ENCODE results near the gene TGIF1.
A peak's percentile ranks its signal among the peaks of the same experiment; 100 is the strongest.

The TGIF1 gene

DNA sequence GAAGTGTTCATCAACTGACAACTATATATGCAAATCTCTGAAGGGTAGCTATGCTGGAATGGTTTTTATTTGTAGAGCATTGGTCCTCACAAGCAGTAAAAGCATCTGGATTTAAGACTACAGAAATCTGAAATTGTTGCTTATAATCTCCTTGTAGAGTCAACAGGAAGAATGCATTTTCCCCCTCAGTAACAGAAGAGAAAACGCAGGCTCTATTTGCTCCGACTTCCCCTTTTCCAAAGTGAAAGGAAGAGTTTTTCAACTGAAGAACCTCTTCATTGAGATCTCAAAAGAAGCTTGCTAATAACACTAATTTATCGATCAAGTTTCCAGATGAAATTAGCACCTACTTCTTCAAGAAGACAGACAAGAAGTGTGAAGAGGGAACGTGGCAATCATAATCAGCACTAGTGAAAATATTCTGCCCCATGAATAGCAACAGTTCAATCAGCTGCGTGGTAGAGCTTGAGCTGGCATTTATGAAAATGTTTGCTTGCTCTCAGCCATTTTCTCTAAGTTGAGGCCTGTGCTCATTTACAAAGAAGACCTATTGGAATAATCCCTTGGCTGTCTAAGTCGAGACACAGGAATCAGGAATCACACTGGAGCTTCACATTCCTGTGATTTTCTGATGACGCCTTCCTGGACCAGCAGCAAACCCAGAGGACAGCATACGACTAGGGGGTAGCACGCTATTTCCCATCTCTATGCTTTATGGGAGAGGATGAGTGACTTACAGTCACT, 43.7 kb downstream of the TGIF1 start:
- Histone ChIP-seq H3K27me3 (ENCODE audit: control insufficient read depth in 5 of 5, insufficient read depth in 4 of 5, low read length in 5 of 5) (peaks cover 0 to 4% (median 0%) of the 10 kb centered on the region in 5 donors), H3K36me3 (ENCODE audit: control insufficient read depth in 5 of 5, insufficient read depth in 5 of 5, low read length in 5 of 5) (no peaks in the 10 kb centered on the region), H3K4me3 (ENCODE audit: low read depth in 1 of 5, low read length in 5 of 5) (peak overlapping the region in 2 of 5 donors; percentile 33 to 35), H3K4me1 (ENCODE audit: control insufficient read depth in 5 of 5, insufficient read depth in 5 of 5, low read length in 5 of 5) (no peaks in the 10 kb centered on the region), H3K9ac (ENCODE audit: low read length in 5 of 5) (no peak overlapping the region), H3K27ac (ENCODE audit: low read depth, low read length) (no peak overlapping the region), H3K9me3 (ENCODE audit: control insufficient read depth in 5 of 5, low read length in 5 of 5) (no peaks in the 10 kb centered on the region)

DNA sequence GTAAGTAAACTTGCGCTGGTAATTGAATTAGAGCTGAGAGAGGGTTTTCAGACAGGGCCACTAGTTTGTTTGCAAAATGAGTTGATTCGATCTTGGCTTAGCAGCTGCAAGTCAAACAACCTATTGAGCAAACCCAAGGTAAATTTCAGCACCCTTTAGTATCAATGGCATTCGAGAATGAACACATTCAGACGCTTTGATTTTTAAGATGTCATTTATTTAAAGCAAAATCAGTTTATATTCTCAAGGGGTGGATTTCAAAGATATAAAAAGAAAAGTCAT, 44.2 kb downstream of the TGIF1 start:
- Histone ChIP-seq H3K9me3 (ENCODE audit: control insufficient read depth in 5 of 5, low read length in 5 of 5) (no peaks in the 10 kb centered on the region), H3K4me3 (ENCODE audit: low read depth in 1 of 5, low read length in 5 of 5) (no peak overlapping the region), H3K36me3 (ENCODE audit: control insufficient read depth in 5 of 5, insufficient read depth in 5 of 5, low read length in 5 of 5) (no peaks in the 10 kb centered on the region), H3K9ac (ENCODE audit: low read length in 5 of 5) (no peak overlapping the region), H3K27me3 (ENCODE audit: control insufficient read depth in 5 of 5, insufficient read depth in 4 of 5, low read length in 5 of 5) (peaks cover 0 to 4% (median 0%) of the 10 kb centered on the region in 5 donors), H3K27ac (ENCODE audit: low read depth, low read length) (no peak overlapping the region), H3K4me1 (ENCODE audit: control insufficient read depth in 5 of 5, insufficient read depth in 5 of 5, low read length in 5 of 5) (peaks cover 0 to 3% (median 1%) of the 10 kb centered on the region in 5 donors)

DNA sequence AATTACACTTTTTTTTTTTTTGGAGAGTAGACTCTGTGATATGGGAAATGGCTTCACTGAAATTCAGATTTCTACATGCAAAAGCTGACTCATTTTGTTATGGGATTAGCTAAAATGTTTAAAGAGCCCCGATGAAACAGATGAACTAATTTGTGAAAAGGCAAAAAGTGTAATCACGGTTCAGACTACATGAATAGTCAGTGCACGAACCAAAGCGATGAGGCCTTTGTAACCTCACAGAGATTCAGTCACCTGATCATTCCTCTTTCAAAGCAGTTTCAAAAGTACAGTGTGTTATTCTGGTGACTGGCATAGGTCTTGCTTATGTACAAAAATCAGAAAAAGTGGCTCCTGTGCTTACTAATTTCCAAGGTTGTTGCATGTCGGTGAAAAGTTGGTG, 44.6 kb downstream of the TGIF1 start:
- no peaks in the 10 kb centered on the region for H3K36me3 ChIP-seq (ENCODE audit: control insufficient read depth in 5 of 5, insufficient read depth in 5 of 5, low read length in 5 of 5)
- no peak overlapping the region for H3K4me3 ChIP-seq (ENCODE audit: low read depth in 1 of 5, low read length in 5 of 5)
- peaks cover 0 to 5% (median 4%) of the 10 kb centered on the region in 5 donors for H3K27me3 ChIP-seq (ENCODE audit: control insufficient read depth in 5 of 5, insufficient read depth in 4 of 5, low read length in 5 of 5)
- peaks cover 0 to 7% (median 4%) of the 10 kb centered on the region in 5 donors for H3K4me1 ChIP-seq (ENCODE audit: control insufficient read depth in 5 of 5, insufficient read depth in 5 of 5, low read length in 5 of 5)
- no peak overlapping the region for H3K9ac ChIP-seq (ENCODE audit: low read length in 5 of 5)
- H3K27ac ChIP-seq (ENCODE audit: low read depth, low read length), result no peak overlapping the region
- no peaks in the 10 kb centered on the region for H3K9me3 ChIP-seq (ENCODE audit: control insufficient read depth in 5 of 5, low read length in 5 of 5)

DNA sequence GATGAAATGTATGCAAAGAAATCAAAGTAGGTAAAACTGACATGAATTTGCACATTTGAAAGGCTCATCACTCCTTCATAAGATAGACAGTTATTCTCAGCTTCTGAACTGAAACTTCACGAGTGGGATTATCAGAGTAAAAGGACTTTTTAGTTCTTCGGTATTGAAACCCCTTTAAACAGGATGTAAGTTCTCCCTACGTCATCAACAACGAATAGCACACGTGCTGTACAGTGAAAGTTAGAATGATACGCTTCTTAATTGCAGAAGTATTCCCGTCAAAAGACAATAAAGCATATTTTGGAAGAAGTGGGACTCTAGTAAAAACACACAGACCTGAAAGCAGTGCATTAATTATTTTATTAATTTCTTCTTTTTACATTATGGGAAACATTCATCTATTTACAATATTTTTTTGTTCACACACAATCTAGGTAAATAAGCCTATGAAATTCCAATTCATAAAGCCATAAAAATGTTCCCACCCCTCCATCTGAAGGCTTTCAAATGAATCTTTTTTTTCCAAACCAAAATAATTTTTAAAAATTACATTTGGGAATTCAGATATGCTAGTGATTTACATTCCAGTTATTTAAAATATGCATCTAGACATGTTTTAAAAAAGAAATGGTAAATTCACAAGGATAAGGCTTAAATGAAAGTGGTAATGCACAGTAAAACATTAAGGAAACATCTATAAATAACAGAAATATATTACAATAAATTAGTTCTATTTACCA, 45.9 kb downstream of the TGIF1 start:
- H3K4me3 ChIP-seq (ENCODE audit: low read depth in 1 of 5, low read length in 5 of 5), result no peak overlapping the region
- no peak overlapping the region for H3K27ac ChIP-seq (ENCODE audit: low read depth, low read length)
- H3K9ac ChIP-seq (ENCODE audit: low read length in 5 of 5), result no peak overlapping the region
- H3K4me1 ChIP-seq (ENCODE audit: control insufficient read depth in 5 of 5, insufficient read depth in 5 of 5, low read length in 5 of 5), result peaks cover 0 to 11% (median 4%) of the 10 kb centered on the region in 5 donors
- H3K36me3 ChIP-seq (ENCODE audit: control insufficient read depth in 5 of 5, insufficient read depth in 5 of 5, low read length in 5 of 5), result no peaks in the 10 kb centered on the region
- H3K27me3 ChIP-seq (ENCODE audit: control insufficient read depth in 5 of 5, insufficient read depth in 4 of 5, low read length in 5 of 5), result peaks cover 0 to 14% (median 11%) of the 10 kb centered on the region in 5 donors
- H3K9me3 ChIP-seq (ENCODE audit: control insufficient read depth in 5 of 5, low read length in 5 of 5), result no peaks in the 10 kb centered on the region

DNA sequence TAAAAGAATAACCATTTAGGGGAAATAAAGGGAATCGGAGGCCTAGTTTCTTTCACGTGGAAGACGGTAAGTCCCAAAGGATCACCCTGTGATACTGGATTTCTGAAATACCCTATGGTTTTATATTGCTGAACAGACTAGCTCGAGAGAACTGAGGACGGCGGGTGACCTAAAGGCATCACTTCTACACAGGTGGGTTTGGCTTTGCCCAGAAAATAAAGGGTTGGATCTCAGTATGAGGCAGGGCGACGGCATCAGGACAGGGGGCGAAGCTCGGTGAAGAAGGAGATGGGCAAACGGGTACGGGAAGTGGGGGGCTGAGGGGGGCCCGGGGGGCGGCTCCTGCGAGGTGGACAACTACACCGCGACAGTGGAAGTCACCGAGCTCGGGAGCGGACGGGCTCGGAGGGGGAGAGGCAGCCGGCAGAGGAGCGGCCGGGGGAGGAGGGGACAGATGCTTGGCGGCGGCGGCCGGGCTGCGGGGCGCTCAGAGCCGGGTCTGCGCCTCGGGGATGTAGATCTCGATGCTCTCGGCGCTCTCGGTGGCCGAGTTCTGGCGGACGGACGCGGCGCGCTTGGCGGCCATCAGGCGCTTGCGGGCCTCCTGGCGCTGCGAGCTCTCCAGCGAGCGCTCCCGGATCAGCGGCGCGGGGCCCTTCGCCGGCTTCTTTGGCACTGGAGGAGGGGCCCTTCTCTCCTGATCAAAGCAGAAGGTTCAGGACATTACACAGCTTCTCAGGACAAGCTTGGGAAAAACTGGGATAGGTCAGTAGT, 48.9 kb downstream of the TGIF1 start:
- Histone ChIP-seq H3K9me3 (ENCODE audit: control insufficient read depth in 5 of 5, low read length in 5 of 5) (no peaks in the 10 kb centered on the region), H3K4me1 (ENCODE audit: control insufficient read depth in 5 of 5, insufficient read depth in 5 of 5, low read length in 5 of 5) (peaks cover 0 to 11% (median 4%) of the 10 kb centered on the region in 5 donors), H3K27me3 (ENCODE audit: control insufficient read depth in 5 of 5, insufficient read depth in 4 of 5, low read length in 5 of 5) (peaks cover 0 to 14% (median 11%) of the 10 kb centered on the region in 5 donors), H3K36me3 (ENCODE audit: control insufficient read depth in 5 of 5, insufficient read depth in 5 of 5, low read length in 5 of 5) (no peaks in the 10 kb centered on the region), H3K4me3 (ENCODE audit: low read depth in 1 of 5, low read length in 5 of 5) (peak overlapping the region; percentile 35 to 58 (median 49)), H3K9ac (ENCODE audit: low read length in 5 of 5) (no peak overlapping the region), H3K27ac (ENCODE audit: low read depth, low read length) (no peak overlapping the region)

DNA sequence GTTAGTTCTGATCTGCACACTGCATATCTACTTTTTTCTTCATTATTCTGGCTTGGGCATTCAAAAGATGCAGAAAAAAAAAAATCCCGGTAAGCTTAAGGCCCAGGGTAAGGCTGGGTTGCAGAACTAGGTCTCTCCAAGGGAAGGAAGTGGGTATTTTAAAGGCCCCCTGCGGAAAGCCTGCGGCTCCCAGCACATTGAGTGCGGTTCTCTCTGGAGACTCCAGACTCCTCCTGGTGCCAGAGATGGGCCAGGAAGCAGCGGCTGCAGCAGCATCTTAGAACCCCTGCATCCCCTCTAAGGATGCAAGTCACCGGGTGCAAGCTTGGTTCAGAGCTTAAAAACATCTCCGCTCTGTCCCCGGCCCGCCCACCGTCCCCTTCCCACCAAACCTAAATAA, 49.5 kb downstream of the TGIF1 start:
- Histone ChIP-seq H3K9me3 (ENCODE audit: control insufficient read depth in 5 of 5, low read length in 5 of 5) (no peaks in the 10 kb centered on the region), H3K4me3 (ENCODE audit: low read depth in 1 of 5, low read length in 5 of 5) (peak overlapping the region; percentile 35 to 58 (median 49)), H3K27me3 (ENCODE audit: control insufficient read depth in 5 of 5, insufficient read depth in 4 of 5, low read length in 5 of 5) (peaks cover 0 to 14% (median 11%) of the 10 kb centered on the region in 5 donors), H3K36me3 (ENCODE audit: control insufficient read depth in 5 of 5, insufficient read depth in 5 of 5, low read length in 5 of 5) (no peaks in the 10 kb centered on the region), H3K9ac (ENCODE audit: low read length in 5 of 5) (no peak overlapping the region), H3K4me1 (ENCODE audit: control insufficient read depth in 5 of 5, insufficient read depth in 5 of 5, low read length in 5 of 5) (peaks cover 0 to 11% (median 4%) of the 10 kb centered on the region in 5 donors), H3K27ac (ENCODE audit: low read depth, low read length) (no peak overlapping the region)

DNA sequence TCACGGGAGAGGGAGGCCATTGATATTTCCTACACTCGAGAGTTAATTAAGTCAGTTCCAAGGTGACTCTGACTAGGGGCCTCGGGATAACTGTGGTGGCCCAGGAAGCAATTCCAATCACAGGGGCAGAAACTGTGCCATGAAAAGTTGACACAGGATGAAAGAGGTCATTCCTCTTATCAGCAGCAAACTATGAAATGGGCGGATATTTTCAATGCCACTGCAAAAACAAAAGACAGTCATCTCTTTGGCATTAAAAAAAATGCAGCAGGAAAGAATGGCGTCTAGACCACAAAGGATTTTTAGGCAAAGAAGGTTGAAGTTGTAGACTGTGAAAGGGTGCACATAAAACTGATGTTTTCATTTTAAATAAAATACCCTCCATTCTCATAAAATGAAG, 50.0 kb downstream of the TGIF1 start:
- no peak overlapping the region for H3K9ac ChIP-seq (ENCODE audit: low read length in 5 of 5)
- no peak overlapping the region for H3K4me3 ChIP-seq (ENCODE audit: low read depth in 1 of 5, low read length in 5 of 5)
- no peaks in the 10 kb centered on the region for H3K9me3 ChIP-seq (ENCODE audit: control insufficient read depth in 5 of 5, low read length in 5 of 5)

DNA sequence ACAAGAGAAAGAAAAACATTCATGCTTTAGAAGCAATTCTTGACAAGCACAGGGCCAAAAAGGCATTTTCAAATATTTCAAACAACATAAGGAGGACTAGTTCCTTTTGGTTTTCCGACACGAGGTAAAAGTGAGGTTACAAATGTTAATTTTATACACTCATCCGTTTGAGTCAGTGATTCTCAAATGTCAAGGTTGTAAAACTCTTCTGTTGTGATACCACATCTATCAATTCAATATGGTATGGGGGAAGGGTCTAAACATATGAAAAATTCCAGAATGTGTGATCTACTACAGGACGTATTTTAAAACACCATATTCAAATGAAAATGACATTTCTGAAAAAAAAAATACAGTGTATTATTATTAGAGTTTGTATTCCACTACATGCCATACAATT, 52.7 kb downstream of the TGIF1 start:
- H3K27me3 ChIP-seq (ENCODE audit: control insufficient read depth in 5 of 5, insufficient read depth in 4 of 5, low read length in 5 of 5), result peaks cover 0 to 14% (median 11%) of the 10 kb centered on the region in 5 donors
- no peaks in the 10 kb centered on the region for H3K9me3 ChIP-seq (ENCODE audit: control insufficient read depth in 5 of 5, low read length in 5 of 5)
- no peak overlapping the region for H3K9ac ChIP-seq (ENCODE audit: low read length in 5 of 5)
- H3K36me3 ChIP-seq (ENCODE audit: control insufficient read depth in 5 of 5, insufficient read depth in 5 of 5, low read length in 5 of 5), result no peaks in the 10 kb centered on the region
- H3K27ac ChIP-seq (ENCODE audit: low read depth, low read length), result no peak overlapping the region
- no peak overlapping the region for H3K4me3 ChIP-seq (ENCODE audit: low read depth in 1 of 5, low read length in 5 of 5)
- H3K4me1 ChIP-seq (ENCODE audit: control insufficient read depth in 5 of 5, insufficient read depth in 5 of 5, low read length in 5 of 5), result peaks cover 0 to 11% (median 4%) of the 10 kb centered on the region in 5 donors

More for the DNA sequence above, 50.0 kb downstream of the TGIF1 start:
- Histone ChIP-seq H3K27me3 (ENCODE audit: control insufficient read depth in 5 of 5, insufficient read depth in 4 of 5, low read length in 5 of 5) (peaks cover 0 to 14% (median 11%) of the 10 kb centered on the region in 5 donors), H3K4me1 (ENCODE audit: control insufficient read depth in 5 of 5, insufficient read depth in 5 of 5, low read length in 5 of 5) (peaks cover 0 to 11% (median 4%) of the 10 kb centered on the region in 5 donors), H3K27ac (ENCODE audit: low read depth, low read length) (no peak overlapping the region), H3K36me3 (ENCODE audit: control insufficient read depth in 5 of 5, insufficient read depth in 5 of 5, low read length in 5 of 5) (no peaks in the 10 kb centered on the region)

DNA sequence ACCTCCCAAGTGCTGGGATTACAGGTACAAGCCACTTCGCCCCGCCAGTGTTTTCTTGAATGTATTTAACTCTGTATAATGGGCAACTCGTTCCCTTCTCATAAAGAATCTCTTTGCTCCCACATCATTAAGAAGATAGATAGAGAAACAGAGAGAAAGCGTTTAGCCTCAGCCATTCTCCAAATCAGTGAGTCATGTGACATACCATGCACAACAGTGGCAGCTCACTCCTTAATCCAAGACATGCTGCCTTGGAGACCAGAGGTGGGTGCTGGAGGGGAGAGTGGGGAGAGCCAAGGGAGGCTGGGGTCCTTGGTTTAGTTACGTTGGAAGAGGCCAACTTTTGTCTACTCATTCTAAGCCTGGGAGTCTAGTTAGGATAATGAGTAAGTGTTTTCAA, 54.7 kb downstream of the TGIF1 start:
- no peak overlapping the region for H3K27ac ChIP-seq (ENCODE audit: low read depth, low read length)
- H3K9ac ChIP-seq (ENCODE audit: low read length in 5 of 5), result no peak overlapping the region
- no peak overlapping the region for H3K4me3 ChIP-seq (ENCODE audit: low read depth in 1 of 5, low read length in 5 of 5)
- peaks cover 0 to 3% (median under 1%) of the 10 kb centered on the region in 5 donors for H3K4me1 ChIP-seq (ENCODE audit: control insufficient read depth in 5 of 5, insufficient read depth in 5 of 5, low read length in 5 of 5)
- H3K36me3 ChIP-seq (ENCODE audit: control insufficient read depth in 5 of 5, insufficient read depth in 5 of 5, low read length in 5 of 5), result no peaks in the 10 kb centered on the region
- H3K9me3 ChIP-seq (ENCODE audit: control insufficient read depth in 5 of 5, low read length in 5 of 5), result no peaks in the 10 kb centered on the region
- H3K27me3 ChIP-seq (ENCODE audit: control insufficient read depth in 5 of 5, insufficient read depth in 4 of 5, low read length in 5 of 5), result peaks cover 0 to 9% (median 7%) of the 10 kb centered on the region in 5 donors

All from subcutaneous abdominal adipose tissue (tissue), 5 donors.